ENCODE data around the gene TBX5.

TBX5 gene

GRCh38 chr12:114404926-114405518 is 922 bp downstream of the TBX5 start:
- peak overlapping the region; percentile 79 for H3K4me3 ChIP-seq
- H3K27ac ChIP-seq: no peak overlapping the region
- no peaks in the 10 kb centered on the region for H3K36me3 ChIP-seq (ENCODE audit: insufficient read depth, low read length)
- DNase-seq (ENCODE audit: low read depth, low spot score): no peak
- H3K9me3 ChIP-seq (ENCODE audit: low read depth, low read length): no peaks in the 10 kb centered on the region
- peak overlapping the region; percentile 73 for H3K9ac ChIP-seq (ENCODE audit: insufficient read length)
- TF ChIP-seq FOXP2 (optimal IDR thresholded peaks at IDR 0.05; ENCODE audit: control extremely low read depth, extremely low read length, insufficient read depth) (no peak), EZH2 (IDR thresholded peaks at IDR 0.05) (no peak), POLR2AphosphoS5 (IDR thresholded peaks at IDR 0.05; ENCODE audit: borderline replicate concordance, low read depth, low read length) (no peak)

GRCh38 chr12:114404083-114404925 is 1.6 kb downstream of the TBX5 start:
- peak overlapping the region; percentile 79 for H3K4me3 ChIP-seq
- DNase-seq (ENCODE audit: low read depth, low spot score): no peak
- no peak overlapping the region for H3K27ac ChIP-seq
- H3K36me3 ChIP-seq (ENCODE audit: insufficient read depth, low read length): no peaks in the 10 kb centered on the region
- peak overlapping the region; percentile 73 for H3K9ac ChIP-seq (ENCODE audit: insufficient read length)
- TF ChIP-seq POLR2AphosphoS5 (IDR thresholded peaks at IDR 0.05; ENCODE audit: borderline replicate concordance, low read depth, low read length) (no peak), EZH2 (IDR thresholded peaks at IDR 0.05) (no peak), FOXP2 (optimal IDR thresholded peaks at IDR 0.05; ENCODE audit: control extremely low read depth, extremely low read length, insufficient read depth) (no peak)
- no peaks in the 10 kb centered on the region for H3K9me3 ChIP-seq (ENCODE audit: low read depth, low read length)

DNA sequence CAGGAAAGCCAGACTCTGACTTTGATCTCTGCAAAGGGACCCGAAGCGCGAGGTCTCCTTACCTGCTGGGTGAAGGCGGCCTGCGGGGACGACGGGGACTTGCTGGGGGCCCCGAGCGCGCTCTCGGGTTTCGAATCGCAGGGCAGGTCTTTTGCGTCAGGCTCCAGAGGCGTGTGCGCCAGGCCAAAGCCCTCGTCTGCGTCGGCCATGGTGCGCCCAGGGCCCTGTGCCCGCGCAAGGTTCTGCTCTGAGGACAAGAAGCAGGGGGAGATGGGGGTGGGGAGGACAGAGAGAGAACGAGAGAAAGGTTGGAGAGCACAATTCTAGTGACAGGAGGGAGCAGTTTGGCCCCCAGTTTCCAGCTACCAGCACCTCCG is 2.3 kb downstream of the TBX5 start:
- Histone ChIP-seq H3K27ac (no peak overlapping the region), H3K4me3 (no peak overlapping the region), H3K9me3 (ENCODE audit: low read depth, low read length) (no peaks in the 10 kb centered on the region), H3K9ac (ENCODE audit: insufficient read length) (no peak overlapping the region), H3K36me3 (ENCODE audit: insufficient read depth, low read length) (no peaks in the 10 kb centered on the region)
- no peak for TF ChIP-seq POLR2AphosphoS5 (IDR thresholded peaks at IDR 0.05; ENCODE audit: borderline replicate concordance, low read depth, low read length)
- no peak for TF ChIP-seq FOXP2 (optimal IDR thresholded peaks at IDR 0.05; ENCODE audit: control extremely low read depth, extremely low read length, insufficient read depth)
- no peak for TF ChIP-seq EZH2 (IDR thresholded peaks at IDR 0.05)
- no peak for DNase-seq (ENCODE audit: low read depth, low spot score)

DNA sequence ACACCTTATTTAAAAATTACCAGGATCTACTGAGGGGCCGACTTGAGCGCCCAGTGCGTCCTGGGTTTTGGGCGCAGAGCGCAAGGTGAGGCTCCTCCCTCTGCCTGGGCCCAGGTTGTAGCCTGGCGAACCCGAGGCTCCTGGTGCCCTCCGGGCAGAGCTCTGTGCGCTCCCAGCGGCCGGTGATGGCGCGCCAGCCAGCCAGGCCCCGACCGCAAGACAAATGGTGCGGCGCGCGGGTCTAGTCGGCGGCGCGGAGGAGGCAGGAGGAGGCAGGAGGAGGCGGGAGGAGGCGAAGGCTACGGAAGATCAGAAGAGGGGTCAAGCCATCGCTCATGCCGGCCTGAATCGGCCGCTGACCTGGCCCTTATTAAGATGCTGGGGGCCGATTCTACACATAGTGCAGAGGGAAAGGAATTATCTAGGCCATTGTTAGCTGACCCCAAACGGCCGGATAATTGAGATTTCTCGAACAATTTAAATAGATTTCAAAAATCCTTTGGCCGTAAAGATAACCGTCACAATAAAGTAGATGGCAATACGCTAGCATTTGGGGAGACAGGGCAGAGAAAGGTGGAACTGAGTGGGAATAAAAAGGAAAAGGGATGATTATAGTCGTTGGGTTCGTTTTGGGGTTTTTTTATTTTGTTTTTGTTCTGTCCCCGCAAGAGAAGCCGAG is 2.8 kb downstream of the TBX5 start:
- Histone ChIP-seq H3K27ac (no peak overlapping the region), H3K9me3 (ENCODE audit: low read depth, low read length) (no peaks in the 10 kb centered on the region), H3K4me3 (no peak overlapping the region), H3K36me3 (ENCODE audit: insufficient read depth, low read length) (no peaks in the 10 kb centered on the region), H3K9ac (ENCODE audit: insufficient read length) (no peak overlapping the region)
- DNase-seq (ENCODE audit: low read depth, low spot score): no peak
- TF ChIP-seq FOXP2 (optimal IDR thresholded peaks at IDR 0.05; ENCODE audit: control extremely low read depth, extremely low read length, insufficient read depth) (no peak), POLR2AphosphoS5 (IDR thresholded peaks at IDR 0.05; ENCODE audit: borderline replicate concordance, low read depth, low read length) (no peak), EZH2 (IDR thresholded peaks at IDR 0.05) (no peak)

DNA sequence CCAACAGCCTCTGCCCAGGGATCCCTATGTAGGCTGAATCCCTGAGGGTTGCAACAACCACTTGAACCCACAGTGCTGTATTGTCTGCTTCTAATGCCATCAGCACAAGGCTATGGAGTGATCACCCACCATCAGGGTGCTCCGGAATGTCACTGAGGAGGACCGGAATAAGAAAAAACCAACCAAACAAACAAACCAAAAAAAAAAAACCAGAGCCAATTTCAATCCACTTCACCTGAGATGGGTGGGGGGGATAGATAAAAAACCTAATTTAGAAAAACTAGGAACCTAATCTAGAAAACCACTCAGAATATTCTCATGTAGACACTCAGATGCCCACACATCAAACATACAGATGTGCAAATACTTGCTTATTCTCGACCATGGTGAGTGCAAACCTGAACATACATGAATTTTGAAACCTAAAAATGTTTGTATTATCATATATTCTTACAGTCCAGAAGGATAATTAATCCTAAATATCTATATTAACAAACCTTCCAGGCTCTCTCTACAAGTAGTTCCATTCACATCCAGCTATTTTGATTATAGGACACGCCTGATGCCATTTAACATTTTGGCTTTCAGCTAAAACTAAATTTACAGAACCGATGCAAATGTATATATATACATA is 3.7 kb downstream of the TBX5 start:
- DNase-seq (ENCODE audit: low read depth, low spot score): no peak
- TF ChIP-seq POLR2AphosphoS5 (IDR thresholded peaks at IDR 0.05; ENCODE audit: borderline replicate concordance, low read depth, low read length) (no peak), FOXP2 (optimal IDR thresholded peaks at IDR 0.05; ENCODE audit: control extremely low read depth, extremely low read length, insufficient read depth) (no peak), EZH2 (IDR thresholded peaks at IDR 0.05) (no peak)
- Histone ChIP-seq H3K9ac (ENCODE audit: insufficient read length) (no peak overlapping the region), H3K27ac (no peak overlapping the region), H3K36me3 (ENCODE audit: insufficient read depth, low read length) (no peaks in the 10 kb centered on the region), H3K4me3 (no peak overlapping the region), H3K9me3 (ENCODE audit: low read depth, low read length) (no peaks in the 10 kb centered on the region)

- Histone ChIP-seq H3K9me3 (ENCODE audit: low read depth, low read length) (no peaks in the 10 kb centered on the region), H3K4me3 (no peak overlapping the region), H3K27ac (no peak overlapping the region), H3K9ac (ENCODE audit: insufficient read length) (no peak overlapping the region), H3K36me3 (ENCODE audit: insufficient read depth, low read length) (no peaks in the 10 kb centered on the region)
- DNase-seq (ENCODE audit: low read depth, low spot score): no peak
- TF ChIP-seq EZH2 (IDR thresholded peaks at IDR 0.05) (no peak), FOXP2 (optimal IDR thresholded peaks at IDR 0.05; ENCODE audit: control extremely low read depth, extremely low read length, insufficient read depth) (no peak), POLR2AphosphoS5 (IDR thresholded peaks at IDR 0.05; ENCODE audit: borderline replicate concordance, low read depth, low read length) (no peak)
Measured at GRCh38 chr12:114401328-114402083, 4.4 kb downstream of the TBX5 start.

- no peak overlapping the region for H3K9ac ChIP-seq (ENCODE audit: insufficient read length)
- H3K36me3 ChIP-seq (ENCODE audit: insufficient read depth, low read length): no peaks in the 10 kb centered on the region
- H3K27ac ChIP-seq: no peak overlapping the region
- DNase-seq (ENCODE audit: low read depth, low spot score): no peak
- H3K9me3 ChIP-seq (ENCODE audit: low read depth, low read length): no peaks in the 10 kb centered on the region
- no peak overlapping the region for H3K4me3 ChIP-seq
- no peak for TF ChIP-seq EZH2 (IDR thresholded peaks at IDR 0.05)
- no peak for TF ChIP-seq POLR2AphosphoS5 (IDR thresholded peaks at IDR 0.05; ENCODE audit: borderline replicate concordance, low read depth, low read length)
- no peak for TF ChIP-seq FOXP2 (optimal IDR thresholded peaks at IDR 0.05; ENCODE audit: control extremely low read depth, extremely low read length, insufficient read depth)
Measured at GRCh38 chr12:114400925-114401324, 5.0 kb downstream of the TBX5 start.
